ENCODE measurements around the gene FAM180A.
"Not testable (repeated sequence)": the region's sequence is repeated elsewhere in the genome, so short reads cannot be mapped to it uniquely, and the experiment has no call there.

The FAM180A gene

GRCh38 chr7:135711139-135711469 lies 37.5 kb downstream of the FAM180A start:
- DNase-seq: no peak

GRCh38 chr7:135710417-135711138 lies 38.0 kb downstream of the FAM180A start:
- no peak for DNase-seq

- no peak for DNase-seq
Observed at GRCh38 chr7:135709508-135709907, 39.1 kb downstream of the FAM180A start.

DNA sequence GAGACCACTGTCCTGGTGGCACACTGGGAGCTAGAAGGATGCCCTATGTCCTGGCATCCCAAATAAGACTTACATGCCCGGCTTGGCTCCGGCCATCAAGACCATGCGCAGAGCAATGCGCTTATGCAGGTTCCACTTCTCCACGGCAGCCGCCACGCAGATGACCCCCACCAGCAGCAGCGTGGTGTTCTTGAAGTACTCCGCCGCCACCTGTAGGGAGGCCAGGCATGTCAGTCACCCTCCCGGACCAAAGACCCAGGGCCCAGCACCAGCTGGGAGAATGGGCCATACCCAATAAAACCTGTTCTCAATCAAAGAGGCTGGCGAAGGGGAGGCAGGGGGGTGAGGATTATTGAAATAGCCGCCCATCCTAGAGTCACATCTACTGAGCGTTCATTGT lies 40.6 kb downstream of the FAM180A start:
- DNase-seq: no peak

DNA sequence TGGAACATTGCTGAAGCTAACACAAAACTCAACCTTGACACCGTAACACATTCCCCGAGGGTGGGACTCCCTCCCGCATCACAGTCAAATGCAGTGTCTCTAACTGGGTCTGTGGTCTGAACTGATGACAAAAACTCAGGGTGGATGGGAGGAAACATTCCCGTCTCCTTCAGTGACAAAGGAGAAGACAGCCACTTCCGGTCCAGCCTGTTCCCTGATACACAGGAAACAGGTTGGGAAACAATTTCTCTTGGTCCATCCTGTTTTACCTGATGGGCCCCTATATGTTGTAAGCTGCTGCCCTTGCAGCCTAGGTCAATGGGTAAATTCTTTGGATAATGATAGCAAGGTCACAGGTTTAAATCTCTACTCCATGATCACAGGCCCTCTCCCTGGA lies 41.0 kb downstream of the FAM180A start:
- no peak for DNase-seq

- DNase-seq: no peak
Observed at GRCh38 chr7:135706858-135707569, 41.6 kb downstream of the FAM180A start.

- DNase-seq: no peak
Observed at GRCh38 chr7:135706038-135706742, 42.4 kb downstream of the FAM180A start.

DNA sequence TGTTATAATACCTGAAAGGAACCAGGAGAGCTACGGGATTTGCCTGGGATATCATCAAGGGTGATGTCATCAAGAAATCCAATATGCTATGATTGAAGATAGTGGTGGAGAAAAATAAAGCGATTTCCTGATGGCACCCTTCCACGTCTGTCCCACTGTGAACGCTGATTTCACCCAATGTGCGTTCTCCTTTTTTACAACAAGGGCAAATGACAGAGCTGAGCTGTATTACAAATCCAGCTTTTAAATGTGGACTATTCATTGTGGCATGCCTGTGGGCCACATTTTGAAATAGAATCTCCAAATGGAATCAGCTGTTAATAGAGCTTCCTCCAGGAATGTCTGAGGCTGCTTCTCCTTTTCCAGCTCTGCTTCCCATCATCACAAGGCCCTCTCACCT lies 43.9 kb downstream of the FAM180A start:
- no peak for DNase-seq

GRCh38 chr7:135704074-135704473 lies 44.5 kb downstream of the FAM180A start:
- DNase-seq: no peak

- no peak for DNase-seq
Observed at GRCh38 chr7:135697276-135698049, 51.1 kb downstream of the FAM180A start.

DNA sequence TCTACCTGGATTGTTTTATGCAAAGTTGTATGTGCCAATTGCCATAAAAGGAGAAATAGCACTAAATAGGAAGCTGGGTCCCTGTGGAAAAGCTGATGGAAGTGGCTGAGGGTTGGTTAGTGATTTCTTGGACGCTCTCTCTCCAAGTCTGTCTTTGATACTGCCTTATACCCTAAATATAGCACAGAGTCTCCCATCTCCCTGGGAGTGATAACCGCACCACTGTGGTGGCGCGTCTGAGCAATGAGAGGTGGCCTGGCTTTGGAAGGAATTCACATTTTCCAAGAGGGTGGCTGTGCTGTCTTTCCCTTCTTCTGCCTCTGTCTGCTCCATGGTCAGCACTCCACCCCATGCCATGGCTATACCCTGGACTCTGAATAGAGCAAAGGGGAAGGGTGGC lies 55.1 kb downstream of the FAM180A start:
- no peak for DNase-seq

DNA sequence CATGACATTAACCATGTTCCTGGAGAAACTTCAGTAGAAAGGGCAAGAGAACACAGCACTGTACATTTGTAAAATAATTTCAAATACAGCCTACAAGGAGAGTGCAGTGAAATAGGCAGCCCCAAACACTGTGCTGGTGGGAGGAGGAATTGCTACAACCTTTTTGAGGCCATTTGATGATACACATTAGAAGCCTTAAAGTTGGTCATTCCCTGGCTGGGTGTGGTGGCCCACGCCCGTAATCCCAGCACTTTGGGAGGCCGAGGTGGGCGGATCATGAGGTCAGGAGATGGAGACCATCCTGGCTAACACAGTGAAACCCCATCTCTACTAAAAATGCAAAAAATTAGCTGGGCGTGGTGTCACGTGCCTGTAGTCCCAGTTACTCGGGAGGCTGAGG lies 56.0 kb downstream of the FAM180A start:
- DNase-seq: not testable (repeated sequence)

GRCh38 chr7:135692055-135692454 lies 56.6 kb downstream of the FAM180A start:
- DNase-seq: no peak

DNA sequence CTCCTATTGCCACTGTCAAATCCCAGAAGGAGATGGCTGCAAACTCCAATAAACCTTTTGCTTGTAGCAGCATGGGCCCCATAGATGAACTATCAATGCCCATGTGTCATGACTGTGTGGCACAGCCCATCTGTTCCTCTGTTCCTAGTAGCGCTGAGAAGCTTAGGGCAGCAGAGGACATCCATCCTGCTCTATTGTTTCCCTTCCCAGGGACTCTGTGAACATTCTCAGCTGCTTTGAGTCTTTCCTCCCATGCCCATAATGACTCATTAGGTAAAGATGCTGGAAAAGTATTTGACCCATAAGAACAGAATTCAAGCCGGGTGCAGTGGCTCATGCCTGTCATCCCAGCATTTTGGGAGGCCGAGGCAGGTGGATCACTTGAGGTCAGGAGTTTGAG lies 58.0 kb downstream of the FAM180A start:
- DNase-seq: no peak

DNA sequence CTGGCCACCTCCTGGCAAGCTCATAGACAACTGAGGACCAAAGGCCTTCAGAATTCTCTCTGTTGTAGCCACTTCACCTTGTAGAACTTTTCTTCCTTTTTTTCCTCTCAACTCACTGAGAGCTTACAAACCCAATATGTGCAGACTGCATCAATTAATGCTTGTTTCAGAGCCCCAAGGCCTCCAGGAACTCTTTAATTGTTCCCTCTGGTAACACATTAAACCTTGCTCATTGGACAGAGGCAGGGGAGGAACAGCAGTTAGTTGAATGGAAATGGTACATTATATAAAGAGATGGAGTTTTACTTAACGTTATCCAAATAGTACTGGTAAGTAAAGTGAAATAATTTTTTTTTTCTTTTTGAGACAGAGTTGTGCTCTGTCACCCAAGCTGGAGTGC lies 61.1 kb downstream of the FAM180A start:
- DNase-seq: no peak

DNA sequence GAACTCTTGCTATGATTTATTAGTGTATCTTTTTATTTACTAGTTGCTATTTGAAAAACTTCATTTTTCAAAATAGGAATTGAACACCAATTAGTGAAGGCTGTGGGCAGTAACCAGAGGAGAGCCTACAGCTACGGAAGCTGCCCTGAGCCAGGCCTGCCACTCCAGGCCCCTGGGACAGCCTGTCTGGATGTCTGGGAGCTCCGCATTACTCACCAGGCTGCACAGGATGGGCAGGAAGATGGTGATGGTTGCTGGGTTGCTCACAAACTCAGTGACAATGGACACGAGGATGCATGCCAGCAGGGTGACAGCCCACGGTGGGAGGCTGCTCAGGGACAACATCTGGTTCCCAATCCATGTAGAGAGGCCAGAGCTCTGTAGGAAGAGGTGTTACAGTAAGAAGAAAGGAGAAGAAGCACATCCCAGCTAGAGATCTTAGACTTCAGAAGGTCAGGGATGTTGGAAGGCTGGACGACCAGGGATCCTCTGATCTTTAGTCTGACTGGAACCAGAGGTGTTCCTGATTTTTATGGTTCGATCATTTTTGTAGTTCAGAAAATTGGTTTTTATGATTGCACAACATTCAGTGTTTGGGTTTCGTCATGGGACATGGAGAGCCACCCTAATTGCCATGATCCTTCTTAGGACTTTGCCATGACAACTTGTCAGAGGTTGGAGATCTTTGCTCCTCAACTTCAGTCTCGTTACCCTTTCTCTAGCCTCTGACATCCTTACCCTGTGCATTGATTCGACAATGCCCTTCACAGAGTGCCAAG lies 63.1 kb downstream of the FAM180A start:
- DNase-seq: no peak

DNA sequence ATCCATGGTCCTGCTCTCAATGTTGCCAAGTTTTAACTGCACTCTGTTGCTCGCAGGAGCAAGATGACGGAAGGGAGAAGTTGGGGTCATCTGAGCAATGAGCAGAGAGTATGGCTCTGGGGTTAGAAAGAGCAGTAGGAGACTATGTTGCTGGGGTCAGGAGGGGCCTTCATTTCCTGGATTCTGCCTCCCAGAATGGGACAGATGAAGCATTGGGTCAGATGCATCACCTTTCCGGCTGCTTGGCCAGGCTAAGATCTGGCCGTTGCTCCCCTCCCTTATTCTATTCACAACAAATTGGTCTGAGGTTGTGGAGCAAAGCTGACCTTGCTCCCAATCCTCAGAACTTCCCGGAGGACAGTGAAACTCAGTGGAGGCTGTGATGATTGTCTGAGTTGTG lies 63.9 kb downstream of the FAM180A start:
- DNase-seq: no peak

- no peak for DNase-seq
Observed at GRCh38 chr7:135684136-135684535, 64.5 kb downstream of the FAM180A start.

DNA sequence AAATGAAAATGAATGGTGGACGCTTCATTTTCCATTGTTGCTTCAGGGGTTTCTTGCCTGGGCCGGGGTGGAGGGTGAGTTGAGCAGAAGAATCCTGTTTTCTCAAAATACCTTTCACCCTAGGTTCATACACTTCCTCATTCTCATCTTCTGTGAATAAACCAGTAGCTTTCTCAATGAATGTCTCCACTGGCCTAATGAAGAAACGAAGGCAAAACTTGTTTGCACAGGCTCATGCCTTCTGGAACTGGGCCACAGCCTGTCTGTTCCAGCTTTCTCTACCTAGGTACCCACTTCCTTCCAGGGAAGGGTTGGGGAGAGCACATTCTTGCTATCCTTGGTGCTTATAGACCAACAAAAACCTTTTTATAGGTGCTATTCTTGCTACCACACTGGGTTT lies 65.0 kb downstream of the FAM180A start:
- DNase-seq: no peak

DNA sequence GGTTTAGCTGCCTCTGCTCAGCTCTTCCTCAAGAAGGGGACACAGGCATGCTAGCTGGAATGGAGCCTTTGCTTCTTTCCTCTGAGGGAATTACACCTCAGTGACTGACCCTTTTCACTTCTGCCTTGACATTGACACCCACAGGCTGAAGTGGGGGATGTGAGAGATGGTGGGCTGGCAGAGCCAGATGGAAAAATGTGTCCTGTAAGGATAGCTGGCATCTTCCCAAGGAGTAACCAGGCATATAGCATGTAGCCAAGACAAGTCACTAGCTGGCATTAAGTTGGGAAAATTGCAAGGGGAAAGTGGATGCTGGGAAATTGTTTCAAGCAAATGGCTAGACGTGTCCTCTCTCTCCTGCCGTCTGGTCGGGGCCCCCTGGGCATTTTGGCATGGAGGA lies 66.4 kb downstream of the FAM180A start:
- no peak for DNase-seq

DNA sequence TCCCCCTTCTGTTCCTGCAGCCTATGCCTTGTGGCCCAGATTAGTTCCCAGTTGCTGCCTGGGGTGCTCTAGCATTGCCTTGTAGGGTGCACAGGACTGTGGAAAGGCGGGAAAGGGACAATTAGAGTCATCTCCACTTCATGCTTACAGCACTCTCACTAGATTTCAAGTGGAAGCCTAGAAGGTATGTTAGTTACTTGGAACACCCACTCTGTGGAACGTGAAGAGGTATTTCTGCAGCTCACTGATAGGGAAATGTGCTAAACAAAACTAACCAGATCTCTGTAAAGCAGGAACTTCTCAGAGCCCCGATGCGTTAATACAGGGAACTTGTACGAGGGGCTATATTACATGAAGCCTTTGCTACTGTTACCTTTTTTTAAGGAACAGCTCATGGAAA lies 66.9 kb downstream of the FAM180A start:
- DNase-seq: no peak

Data from NCI-H1694 (cell line).